ENCODE results near the gene HNF4A.

HNF4A gene

GRCh38 chr20:44427804-44428173 is 72.3 kb downstream of the HNF4A start:
- Histone ChIP-seq H3K4me3 (ENCODE audit: low read length) (no peak overlapping the region), H3K79me2 (ENCODE audit: low read length) (no peaks in the 10 kb centered on the region), H3K4me2 (ENCODE audit: low read length) (no peak overlapping the region), H3K4me1 (ENCODE audit: low read length) (no peaks in the 10 kb centered on the region), H3K9me3 (ENCODE audit: insufficient read depth, low read length) (no peaks in the 10 kb centered on the region), H3K27me3 (ENCODE audit: low read depth, low read length) (peaks cover 50% of the 10 kb centered on the region), H3K36me3 (replicated peaks; ENCODE audit: low read depth, low read length) (no peaks in the 10 kb centered on the region), H3K27ac (ENCODE audit: low read length) (no peak overlapping the region), H3K9ac (ENCODE audit: low read length) (no peak overlapping the region), H4K20me1 (ENCODE audit: insufficient read depth, low read length) (no peaks in the 10 kb centered on the region), H2AFZ (ENCODE audit: low read depth, low read length) (no peak overlapping the region)
- TF ChIP-seq EZH2phosphoT487 (IDR thresholded peaks at IDR 0.05; ENCODE audit: low read depth) (no peak), CTCF (IDR thresholded peaks at IDR 0.05; ENCODE audit: low read depth, low read length) (no peak)

- no peak overlapping the region for H3K4me2 ChIP-seq (ENCODE audit: low read length)
- TF ChIP-seq CTCF (IDR thresholded peaks at IDR 0.05; ENCODE audit: low read depth, low read length) = no peak
- no peak for TF ChIP-seq EZH2phosphoT487 (IDR thresholded peaks at IDR 0.05; ENCODE audit: low read depth)
- H3K4me1 ChIP-seq (ENCODE audit: low read length) = no peaks in the 10 kb centered on the region
- peaks cover 53% of the 10 kb centered on the region for H3K27me3 ChIP-seq (ENCODE audit: low read depth, low read length)
- no peaks in the 10 kb centered on the region for H3K9me3 ChIP-seq (ENCODE audit: insufficient read depth, low read length)
- no peak overlapping the region for H3K9ac ChIP-seq (ENCODE audit: low read length)
- H3K36me3 ChIP-seq (replicated peaks; ENCODE audit: low read depth, low read length) = no peaks in the 10 kb centered on the region
- H3K27ac ChIP-seq (ENCODE audit: low read length) = no peak overlapping the region
- H4K20me1 ChIP-seq (ENCODE audit: insufficient read depth, low read length) = no peaks in the 10 kb centered on the region
- H2AFZ ChIP-seq (ENCODE audit: low read depth, low read length) = no peak overlapping the region
- H3K79me2 ChIP-seq (ENCODE audit: low read length) = no peaks in the 10 kb centered on the region
- H3K4me3 ChIP-seq (ENCODE audit: low read length) = no peak overlapping the region
Observed at GRCh38 chr20:44428174-44429016, 72.9 kb downstream of the HNF4A start.

GRCh38 chr20:44429017-44429339 is 73.5 kb downstream of the HNF4A start:
- Histone ChIP-seq H3K4me3 (ENCODE audit: low read length) (no peak overlapping the region), H2AFZ (ENCODE audit: low read depth, low read length) (no peak overlapping the region), H3K9ac (ENCODE audit: low read length) (no peak overlapping the region), H3K36me3 (replicated peaks; ENCODE audit: low read depth, low read length) (no peaks in the 10 kb centered on the region), H3K9me3 (ENCODE audit: insufficient read depth, low read length) (no peaks in the 10 kb centered on the region), H3K4me2 (ENCODE audit: low read length) (no peak overlapping the region), H3K27ac (ENCODE audit: low read length) (no peak overlapping the region), H3K79me2 (ENCODE audit: low read length) (no peaks in the 10 kb centered on the region), H3K4me1 (ENCODE audit: low read length) (no peaks in the 10 kb centered on the region), H4K20me1 (ENCODE audit: insufficient read depth, low read length) (no peaks in the 10 kb centered on the region), H3K27me3 (ENCODE audit: low read depth, low read length) (peaks cover 54% of the 10 kb centered on the region)
- TF ChIP-seq CTCF (IDR thresholded peaks at IDR 0.05; ENCODE audit: low read depth, low read length) (no peak), EZH2phosphoT487 (IDR thresholded peaks at IDR 0.05; ENCODE audit: low read depth) (no peak)

GRCh38 chr20:44429419-44430269 is 74.1 kb downstream of the HNF4A start:
- H3K27ac ChIP-seq (ENCODE audit: low read length) = no peak overlapping the region
- H3K4me1 ChIP-seq (ENCODE audit: low read length) = no peaks in the 10 kb centered on the region
- no peaks in the 10 kb centered on the region for H3K79me2 ChIP-seq (ENCODE audit: low read length)
- H4K20me1 ChIP-seq (ENCODE audit: insufficient read depth, low read length) = no peaks in the 10 kb centered on the region
- H3K36me3 ChIP-seq (replicated peaks; ENCODE audit: low read depth, low read length) = no peaks in the 10 kb centered on the region
- H3K27me3 ChIP-seq (ENCODE audit: low read depth, low read length) = peaks cover 48% of the 10 kb centered on the region
- H2AFZ ChIP-seq (ENCODE audit: low read depth, low read length) = no peak overlapping the region
- H3K4me2 ChIP-seq (ENCODE audit: low read length) = no peak overlapping the region
- no peak overlapping the region for H3K4me3 ChIP-seq (ENCODE audit: low read length)
- H3K9ac ChIP-seq (ENCODE audit: low read length) = no peak overlapping the region
- TF ChIP-seq CTCF (IDR thresholded peaks at IDR 0.05; ENCODE audit: low read depth, low read length) = no peak
- no peak for TF ChIP-seq EZH2phosphoT487 (IDR thresholded peaks at IDR 0.05; ENCODE audit: low read depth)
- no peaks in the 10 kb centered on the region for H3K9me3 ChIP-seq (ENCODE audit: insufficient read depth, low read length)
